C4-2B (cell line): ENCODE measurements around the gene HSF2BP.

Experiments
- ZFX ChIP-seq: fragments of 450-650 bp; IDR thresholded peaks from 2 replicates; pipeline ENCODE4 v1.6.1; 2017
- TF ChIP-seq, protein P1 (sequence below): fragments of 450-650 bp; conservative IDR thresholded peaks from 2 replicates; pipeline ENCODE4 v1.5.1; 2017; ENCODE audit warnings: mild to moderate bottlenecking

DNA sequence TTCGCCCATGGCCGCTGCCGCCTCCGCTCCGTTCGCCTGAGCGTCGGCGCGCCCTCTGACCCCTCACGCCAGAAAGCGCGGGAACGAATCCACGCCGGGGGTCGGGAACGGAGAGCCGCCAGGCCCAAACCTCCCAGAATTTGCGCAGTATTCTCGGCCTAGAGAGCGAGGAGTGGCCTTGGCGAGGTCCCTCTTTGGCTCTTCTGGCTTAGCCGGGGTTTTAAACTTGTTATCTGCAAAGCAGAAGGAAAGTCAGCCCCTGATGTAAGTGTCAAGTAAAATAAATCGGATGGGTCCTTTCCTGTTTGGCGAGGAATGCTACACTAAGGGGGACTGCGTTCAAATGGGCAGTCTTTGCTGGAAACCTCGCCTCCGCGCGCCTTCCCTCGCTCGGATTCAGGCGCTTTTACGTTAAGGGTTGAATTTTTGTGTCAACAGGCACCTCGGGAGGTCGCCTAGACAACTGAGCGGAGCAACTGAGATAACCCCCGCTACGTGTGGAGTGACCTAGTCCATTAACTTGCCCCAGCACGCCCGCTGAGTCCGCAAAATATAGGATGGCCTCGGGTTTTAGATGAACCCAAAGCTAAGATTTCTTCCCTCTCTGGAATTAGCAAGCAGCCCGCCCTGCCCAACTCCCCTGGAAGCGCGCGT lies 1.1 kb downstream of the HSF2BP start:
- TF ChIP-seq, protein P1, sequence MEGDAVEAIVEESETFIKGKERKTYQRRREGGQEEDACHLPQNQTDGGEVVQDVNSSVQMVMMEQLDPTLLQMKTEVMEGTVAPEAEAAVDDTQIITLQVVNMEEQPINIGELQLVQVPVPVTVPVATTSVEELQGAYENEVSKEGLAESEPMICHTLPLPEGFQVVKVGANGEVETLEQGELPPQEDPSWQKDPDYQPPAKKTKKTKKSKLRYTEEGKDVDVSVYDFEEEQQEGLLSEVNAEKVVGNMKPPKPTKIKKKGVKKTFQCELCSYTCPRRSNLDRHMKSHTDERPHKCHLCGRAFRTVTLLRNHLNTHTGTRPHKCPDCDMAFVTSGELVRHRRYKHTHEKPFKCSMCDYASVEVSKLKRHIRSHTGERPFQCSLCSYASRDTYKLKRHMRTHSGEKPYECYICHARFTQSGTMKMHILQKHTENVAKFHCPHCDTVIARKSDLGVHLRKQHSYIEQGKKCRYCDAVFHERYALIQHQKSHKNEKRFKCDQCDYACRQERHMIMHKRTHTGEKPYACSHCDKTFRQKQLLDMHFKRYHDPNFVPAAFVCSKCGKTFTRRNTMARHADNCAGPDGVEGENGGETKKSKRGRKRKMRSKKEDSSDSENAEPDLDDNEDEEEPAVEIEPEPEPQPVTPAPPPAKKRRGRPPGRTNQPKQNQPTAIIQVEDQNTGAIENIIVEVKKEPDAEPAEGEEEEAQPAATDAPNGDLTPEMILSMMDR, result no peak
- no peak for TF ChIP-seq ZFX
